SK-N-SH (cell line): ENCODE measurements around the gene TBC1D9B. TPM values are rescaled to one million over a fixed set of nuclear protein-coding genes. Genes with fewer than 3 reads are reported as not detected.

Source experiments
- CTCF ChIA-PET: fragments of 300-600, 350-600 bp; formaldehyde crosslinking; extraction: SDS; loops from one replicate; lab custom pipeline; 2021; lab: Yijun Ruan, JAX
- POLR2A ChIA-PET: fragments of 350-600 bp; sonication (Branson Sonifier 250); formaldehyde crosslinking; extraction: SDS; loops from one replicate; lab custom pipeline; 2020; ENCODE audit warnings: antibody characterized with exemption, inconsistent platforms; lab: Yijun Ruan, JAX
- DNase-seq: peaks from one replicate; pipeline ENCODE4 v3.0.0; 2012
- H2AFZ ChIP-seq: fragments of 200-600 bp; sonication (generic); 2 replicates; pipeline ENCODE4 v1.8.1; 2016; ENCODE audit warnings: antibody characterized with exemption, mild to moderate bottlenecking, low read depth
- H3F3A ChIP-seq: fragments of 200-600 bp; sonication (generic); replicated peaks from 2 replicates; pipeline ENCODE3; 2016; ENCODE audit warnings: antibody characterized with exemption, mild to moderate bottlenecking; ENCODE audit not compliant: insufficient read depth
- H3K27ac ChIP-seq, 2 experiments: fragments of 200-500 bp in 1 of 2; fragments of 200-600 bp in 1 of 2; sonication (Bioruptor generic) in 1 of 2; sonication (generic), shearing (Covaris generic) in 1 of 2; 2 replicates each; pipeline versions ENCODE4 v1.5.1 to v1.6.1; 2014 to 2016; ENCODE audit warnings: low read depth in 2 of 2, inconsistent platforms in 1 of 2, low read length in 1 of 2, mild to moderate bottlenecking in 1 of 2, mixed read lengths in 1 of 2
- H3K27me3 ChIP-seq: fragments of 200-600 bp; sonication (generic), shearing (Covaris generic); 2 replicates; pipeline ENCODE4 v1.6.1; 2016; ENCODE audit warnings: mixed run types; ENCODE audit not compliant: insufficient read depth
- H3K36me3 ChIP-seq, 2 experiments: fragments of 200-500 bp in 1 of 2; fragments of 200-600 bp in 1 of 2; sonication (Bioruptor generic) in 1 of 2; sonication (generic) in 1 of 2; replicated peaks in 1 of 2; 2 replicates each; pipeline versions ENCODE3 to v1.5.1; 2014 to 2016; ENCODE audit warnings: low read length in 1 of 2, mild to moderate bottlenecking in 1 of 2; ENCODE audit not compliant: insufficient read depth in 2 of 2, control insufficient read depth in 1 of 2
- H3K4me1 ChIP-seq, 2 experiments: fragments of 200-500 bp in 1 of 2; fragments of 200-600 bp in 1 of 2; sonication (Bioruptor generic) in 1 of 2; sonication (generic), shearing (Covaris generic) in 1 of 2; 2 replicates each; pipeline versions ENCODE4 v1.5.1 to v1.6.1; 2014 to 2016; ENCODE audit warnings: low read depth in 1 of 2, low read length in 1 of 2, mixed run types in 1 of 2; ENCODE audit not compliant: insufficient read depth in 2 of 2, control insufficient read depth in 1 of 2
- H3K4me2 ChIP-seq: fragments of 200-600 bp; sonication (generic), shearing (Covaris generic); 2 replicates; pipeline ENCODE4 v1.6.1; 2017; ENCODE audit warnings: mixed run types
- H3K4me3 ChIP-seq, 2 experiments: fragments of 200-500 bp in 1 of 2; fragments of 200-600 bp in 1 of 2; sonication (Bioruptor generic) in 1 of 2; sonication (generic), shearing (Covaris generic) in 1 of 2; 2 replicates each; pipeline versions ENCODE4 v1.5.1 to v1.8.1; 2014 to 2016; ENCODE audit warnings: low read depth in 2 of 2, inconsistent platforms in 1 of 2, low read length in 1 of 2, mild to moderate bottlenecking in 1 of 2, mixed read lengths in 1 of 2, moderate library complexity in 1 of 2
- H3K79me2 ChIP-seq: fragments of 200-600 bp; sonication (generic); 2 replicates; pipeline ENCODE4 v1.8.1; 2017; ENCODE audit warnings: mild to moderate bottlenecking; ENCODE audit not compliant: insufficient read depth
- H3K9ac ChIP-seq: fragments of 200-600 bp; sonication (generic); 2 replicates; pipeline ENCODE4 v1.6.1; 2017; ENCODE audit warnings: mixed run types
- H3K9me2 ChIP-seq: fragments of 200-600 bp; sonication (generic); 2 replicates; pipeline ENCODE4 v1.6.1; 2017; ENCODE audit warnings: mixed run types
- H3K9me3 ChIP-seq: fragments of 200-600 bp; sonication (generic); 2 replicates; pipeline ENCODE4 v1.6.1; 2017; ENCODE audit warnings: mixed run types, mild to moderate bottlenecking, moderate library complexity
- H4K20me1 ChIP-seq: fragments of 200-600 bp; sonication (generic); 2 replicates; pipeline ENCODE4 v1.6.1; 2017; ENCODE audit warnings: mild to moderate bottlenecking, mixed run types; ENCODE audit not compliant: insufficient read depth
- EP300 ChIP-seq, 2 experiments: IDR thresholded peaks; 2 replicates each; pipeline versions ENCODE4 v1.4.0 to v1.6.1; 2012; ENCODE audit warnings: borderline replicate concordance in 1 of 2, low read depth in 1 of 2, low read length in 1 of 2
- EZH2phosphoT487 ChIP-seq: fragments of 200-600 bp; sonication (generic); IDR thresholded peaks from 2 replicates; pipeline ENCODE4 v1.6.1; 2017; ENCODE audit warnings: low read depth, mixed run types, mild to moderate bottlenecking, antibody characterized with exemption, moderate library complexity, borderline replicate concordance
- GATA2 ChIP-seq: sonication (generic); formaldehyde crosslinking; IDR thresholded peaks from 2 replicates; pipeline ENCODE4 v1.5.0; 2020; ENCODE audit warnings: mild to moderate bottlenecking, missing genetic modification reagents
- JUND ChIP-seq: IDR thresholded peaks from 2 replicates; pipeline ENCODE4 v1.4.0; 2012
- RAD21 ChIP-seq: IDR thresholded peaks from 2 replicates; pipeline ENCODE4 v1.6.1; 2012; ENCODE audit warnings: mild to moderate bottlenecking, low read length
- SIN3A ChIP-seq: IDR thresholded peaks from 2 replicates; pipeline ENCODE4 v1.6.1; 2012; ENCODE audit warnings: low read depth, mild to moderate bottlenecking, low read length, moderate library complexity, borderline replicate concordance
- whole genome bisulfite sequencing: methylation state at CpG from one replicate; pipeline ENCODE4 v1.1.6; 2017; ENCODE audit warnings: low lambda C conversion rate; 5-methylcytosine and 5-hydroxymethylcytosine counted together
- polyA plus RNA-seq, 3 experiments: library from polyadenylated mRNA; depleted of rRNA; stranded (reverse); fragments of >200 nt; gene quantifications; 2 replicates each; pipeline ENCODE4 v1.2.3, GENCODE V29; 2012
- TF ChIP-seq, protein P1 (sequence below): fragments of 150-350 bp; IDR thresholded peaks from 2 replicates; pipeline ENCODE4 v1.6.1; 2017; ENCODE audit warnings: antibody characterized with exemption, low read length, low read depth, borderline replicate concordance
- TF ChIP-seq, protein P2 (sequence below): IDR thresholded peaks from 2 replicates; pipeline ENCODE4 v1.6.1; 2012; ENCODE audit warnings: mild to moderate bottlenecking, low read depth, low read length, moderate library complexity
- TF ChIP-seq, protein P3 (sequence below): IDR thresholded peaks from 2 replicates; pipeline ENCODE4; 2012
- TF ChIP-seq, protein P4 (sequence below): IDR thresholded peaks from 2 replicates; pipeline ENCODE4 v1.4.0; 2012; ENCODE audit warnings: low read depth

TBC1D9B gene
- polyA plus RNA-seq, 1 of the 3 experiments (the other 2 are of a cell fraction) = 75.6 TPM

DNA sequence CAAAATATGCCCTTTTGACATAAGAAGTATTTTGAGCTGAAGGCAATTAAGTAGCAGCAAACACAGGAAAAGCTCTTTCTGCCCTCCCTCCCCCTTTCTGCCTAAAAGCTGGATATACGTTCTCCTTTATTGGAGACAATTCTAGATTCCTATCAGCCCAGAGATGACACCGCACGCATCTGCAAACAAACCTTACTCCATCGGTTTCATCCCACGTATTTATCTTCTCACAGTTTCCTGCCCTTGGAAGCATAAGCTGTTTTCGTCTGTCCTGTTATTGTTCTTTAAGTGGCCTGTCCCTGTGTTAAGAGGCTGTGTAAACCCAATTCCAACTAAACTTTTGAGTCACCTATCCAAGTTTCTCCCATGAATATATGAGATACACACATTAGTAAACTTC, 11.8 kb downstream of the TBC1D9B start:
- H3K4me3 ChIP-seq = no peak overlapping the region
- no peak overlapping the region for H3K9ac ChIP-seq
- no peaks in the 10 kb centered on the region for H3K27me3 ChIP-seq
- POLR2A ChIA-PET = no interaction called here
- DNase-seq = no peak
- no peaks in the 10 kb centered on the region; a peak in 1 of 4 replicates for H3K4me1 ChIP-seq
- no peak overlapping the region for H2AFZ ChIP-seq
- no peaks in the 10 kb centered on the region; the same call in 1 of the 2 replicates for H4K20me1 ChIP-seq
- no peaks in the 10 kb centered on the region for H3K9me3 ChIP-seq
- CTCF ChIA-PET = interaction anchor here (1.2 to 2.8 kb wide), 2 partner anchors 10 to 11 kb away, joined by 3 to 6 read pairs; no protein-coding TSS in a partner anchor
- WGBS = 88% methylated on average over 6 of the region's 6 CpGs
- H3K36me3 ChIP-seq = peaks cover 27 to 63% of the 10 kb centered on the region in 2 experiments
- H3K79me2 ChIP-seq = peaks cover 2% of the 10 kb centered on the region
- H3F3A ChIP-seq = no peaks in the 10 kb centered on the region
- H3K27ac ChIP-seq = no peak overlapping the region
- TF ChIP-seq, protein P1, sequence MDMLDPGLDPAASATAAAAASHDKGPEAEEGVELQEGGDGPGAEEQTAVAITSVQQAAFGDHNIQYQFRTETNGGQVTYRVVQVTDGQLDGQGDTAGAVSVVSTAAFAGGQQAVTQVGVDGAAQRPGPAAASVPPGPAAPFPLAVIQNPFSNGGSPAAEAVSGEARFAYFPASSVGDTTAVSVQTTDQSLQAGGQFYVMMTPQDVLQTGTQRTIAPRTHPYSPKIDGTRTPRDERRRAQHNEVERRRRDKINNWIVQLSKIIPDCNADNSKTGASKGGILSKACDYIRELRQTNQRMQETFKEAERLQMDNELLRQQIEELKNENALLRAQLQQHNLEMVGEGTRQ = no peak
- no peak for TF ChIP-seq GATA2 (CRISPR knock-in tag)
- TF ChIP-seq RAD21 = no peak
- TF ChIP-seq, protein P2, sequence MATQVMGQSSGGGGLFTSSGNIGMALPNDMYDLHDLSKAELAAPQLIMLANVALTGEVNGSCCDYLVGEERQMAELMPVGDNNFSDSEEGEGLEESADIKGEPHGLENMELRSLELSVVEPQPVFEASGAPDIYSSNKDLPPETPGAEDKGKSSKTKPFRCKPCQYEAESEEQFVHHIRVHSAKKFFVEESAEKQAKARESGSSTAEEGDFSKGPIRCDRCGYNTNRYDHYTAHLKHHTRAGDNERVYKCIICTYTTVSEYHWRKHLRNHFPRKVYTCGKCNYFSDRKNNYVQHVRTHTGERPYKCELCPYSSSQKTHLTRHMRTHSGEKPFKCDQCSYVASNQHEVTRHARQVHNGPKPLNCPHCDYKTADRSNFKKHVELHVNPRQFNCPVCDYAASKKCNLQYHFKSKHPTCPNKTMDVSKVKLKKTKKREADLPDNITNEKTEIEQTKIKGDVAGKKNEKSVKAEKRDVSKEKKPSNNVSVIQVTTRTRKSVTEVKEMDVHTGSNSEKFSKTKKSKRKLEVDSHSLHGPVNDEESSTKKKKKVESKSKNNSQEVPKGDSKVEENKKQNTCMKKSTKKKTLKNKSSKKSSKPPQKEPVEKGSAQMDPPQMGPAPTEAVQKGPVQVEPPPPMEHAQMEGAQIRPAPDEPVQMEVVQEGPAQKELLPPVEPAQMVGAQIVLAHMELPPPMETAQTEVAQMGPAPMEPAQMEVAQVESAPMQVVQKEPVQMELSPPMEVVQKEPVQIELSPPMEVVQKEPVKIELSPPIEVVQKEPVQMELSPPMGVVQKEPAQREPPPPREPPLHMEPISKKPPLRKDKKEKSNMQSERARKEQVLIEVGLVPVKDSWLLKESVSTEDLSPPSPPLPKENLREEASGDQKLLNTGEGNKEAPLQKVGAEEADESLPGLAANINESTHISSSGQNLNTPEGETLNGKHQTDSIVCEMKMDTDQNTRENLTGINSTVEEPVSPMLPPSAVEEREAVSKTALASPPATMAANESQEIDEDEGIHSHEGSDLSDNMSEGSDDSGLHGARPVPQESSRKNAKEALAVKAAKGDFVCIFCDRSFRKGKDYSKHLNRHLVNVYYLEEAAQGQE = no peak
- TF ChIP-seq, protein P3, sequence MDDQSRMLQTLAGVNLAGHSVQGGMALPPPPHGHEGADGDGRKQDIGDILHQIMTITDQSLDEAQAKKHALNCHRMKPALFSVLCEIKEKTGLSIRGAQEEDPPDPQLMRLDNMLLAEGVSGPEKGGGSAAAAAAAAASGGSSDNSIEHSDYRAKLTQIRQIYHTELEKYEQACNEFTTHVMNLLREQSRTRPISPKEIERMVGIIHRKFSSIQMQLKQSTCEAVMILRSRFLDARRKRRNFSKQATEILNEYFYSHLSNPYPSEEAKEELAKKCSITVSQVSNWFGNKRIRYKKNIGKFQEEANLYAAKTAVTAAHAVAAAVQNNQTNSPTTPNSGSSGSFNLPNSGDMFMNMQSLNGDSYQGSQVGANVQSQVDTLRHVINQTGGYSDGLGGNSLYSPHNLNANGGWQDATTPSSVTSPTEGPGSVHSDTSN = no peak
- no peak for TF ChIP-seq EZH2phosphoT487
- no peak for TF ChIP-seq SIN3A
- TF ChIP-seq, protein P4, sequence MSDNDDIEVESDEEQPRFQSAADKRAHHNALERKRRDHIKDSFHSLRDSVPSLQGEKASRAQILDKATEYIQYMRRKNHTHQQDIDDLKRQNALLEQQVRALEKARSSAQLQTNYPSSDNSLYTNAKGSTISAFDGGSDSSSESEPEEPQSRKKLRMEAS = no peak
- TF ChIP-seq JUND = no peak
- TF ChIP-seq EP300 (IDR thresholded peaks at IDR 0.05; ENCODE audit: borderline replicate concordance in 1 of 2, low read depth in 1 of 2, low read length in 1 of 2) = no peak
- no peak overlapping the region for H3K4me2 ChIP-seq
- no peaks in the 10 kb centered on the region for H3K9me2 ChIP-seq
